Vagina (tissue), 2 donors: ENCODE measurements around the gene SNAP47.

ENCODE experiments used
- POLR2A ChIP-seq, 2 donors: fragments of 450-650 bp; IDR thresholded peaks; one replicate each; pipeline ENCODE4 v1.6.1; 2017; ENCODE audit warnings: antibody characterized with exemption in 2 of 2, mild to moderate bottlenecking in 2 of 2, moderate library complexity in 2 of 2
- POLR2AphosphoS5 ChIP-seq, 2 donors: sonication (generic); formaldehyde crosslinking; IDR thresholded peaks; one replicate each; pipeline ENCODE4 v1.9.0; 2017; ENCODE audit warnings: antibody characterized with exemption in 2 of 2, mild to moderate bottlenecking in 2 of 2, low read depth in 1 of 2; ENCODE audit not compliant: insufficient read depth in 1 of 2

GRCh38 chr1:227765261-227766014 lies 30.2 kb downstream of the SNAP47 start:
- no peak for TF ChIP-seq POLR2AphosphoS5 (IDR thresholded peaks at IDR 0.05; ENCODE audit: insufficient read depth in 1 of 2, low read depth in 1 of 2)
- no peak for TF ChIP-seq POLR2A (IDR thresholded peaks at IDR 0.05)
